HEK293 (cell line): Measurements from ENCODE around the gene TRIM13.

Source experiments
- CTCF ChIA-PET: fragments of 350-600 bp; formaldehyde crosslinking; extraction: SDS; loops from one replicate; lab custom pipeline; 2021; ENCODE audit warnings: antibody characterized with exemption; lab: Yijun Ruan, JAX
- POLR2A ChIA-PET: fragments of 300-600 bp; formaldehyde crosslinking; extraction: SDS; loops from one replicate; lab custom pipeline; 2020; ENCODE audit warnings: antibody characterized with exemption, inconsistent platforms; lab: Yijun Ruan, JAX
- H3K27ac ChIP-seq: fragments of 200-500 bp; sonication (Bioruptor generic); 2 replicates; pipeline ENCODE4 v1.5.1; 2014; ENCODE audit warnings: low read depth, low read length, control low read depth, inconsistent platforms; ENCODE audit errors: extremely low read depth
- H3K36me3 ChIP-seq, 2 experiments: fragments of 200-500 bp in 1 of 2; sonication (Bioruptor generic) in 1 of 2; 1 replicate in 1 of 2; 2 replicates in 1 of 2; pipeline ENCODE4 v1.5.1; 2014 to 2017; ENCODE audit warnings: inconsistent platforms in 2 of 2, low read length in 2 of 2; ENCODE audit not compliant: control insufficient read depth in 2 of 2, insufficient read depth in 1 of 2
- H3K4me1 ChIP-seq: fragments of 200-500 bp; sonication (Bioruptor generic); 2 replicates; pipeline ENCODE4 v1.5.1; 2014; ENCODE audit warnings: mild to moderate bottlenecking, low read length, inconsistent platforms; ENCODE audit not compliant: control insufficient read depth, insufficient read depth
- H3K4me3 ChIP-seq: 2 replicates; pipeline ENCODE4 v1.5.1; 2011; ENCODE audit warnings: low read depth, mild to moderate bottlenecking, control low read depth, low read length, moderate library complexity
- H3K9me3 ChIP-seq: fragments of 200-500 bp; sonication (Bioruptor generic); 2 replicates; pipeline ENCODE4 v1.5.1; 2014; ENCODE audit warnings: low read depth, low read length, inconsistent platforms; ENCODE audit not compliant: control insufficient read depth, insufficient read depth
- HOXA7 ChIP-seq: sonication (generic); formaldehyde crosslinking; IDR thresholded peaks from 2 replicates; pipeline ENCODE4 v1.8.1; 2022; ENCODE audit warnings: missing genetic modification reagents, borderline replicate concordance
- SCRT1 ChIP-seq: fragments of 450-650 bp; formaldehyde crosslinking; IDR thresholded peaks from 2 replicates; pipeline ENCODE4 v1.5.1; 2016; ENCODE audit warnings: missing biosample characterization, missing genetic modification characterization, borderline replicate concordance
- YY2 ChIP-seq: fragments of 450-650 bp; formaldehyde crosslinking; IDR thresholded peaks from 2 replicates; pipeline ENCODE4 v1.5.1; 2016; ENCODE audit warnings: missing biosample characterization, missing genetic modification characterization
- ZBTB1 ChIP-seq: fragments of 450-650 bp; formaldehyde crosslinking; IDR thresholded peaks from 2 replicates; pipeline ENCODE4 v1.5.1; 2016; ENCODE audit warnings: missing biosample characterization, missing genetic modification characterization
- ZBTB48 ChIP-seq: fragments of 450-650 bp; formaldehyde crosslinking; IDR thresholded peaks from 2 replicates; pipeline ENCODE4 v1.5.1; 2016; ENCODE audit warnings: missing biosample characterization, missing genetic modification characterization
- ZFP41 ChIP-seq: fragments of 450-650 bp; formaldehyde crosslinking; IDR thresholded peaks from 2 replicates; pipeline ENCODE4 v1.5.1; 2016; ENCODE audit warnings: missing biosample characterization, missing genetic modification characterization, borderline replicate concordance
- ZNF16 ChIP-seq: fragments of 450-650 bp; formaldehyde crosslinking; IDR thresholded peaks from 2 replicates; pipeline ENCODE4 v1.5.1; 2016; ENCODE audit warnings: low read depth, missing biosample characterization, missing genetic modification characterization
- ZNF2 ChIP-seq: fragments of 450-650 bp; formaldehyde crosslinking; IDR thresholded peaks from 2 replicates; pipeline ENCODE4 v1.5.1; 2016; ENCODE audit warnings: missing biosample characterization, missing genetic modification characterization
- ZNF274 ChIP-seq, 2 experiments: fragments of 200-500 bp in 1 of 2; fragments of 450-650 bp in 1 of 2; sonication (Bioruptor generic) in 1 of 2; formaldehyde crosslinking in 1 of 2; IDR thresholded peaks; 2 replicates each; pipeline versions ENCODE4 v1.5.1 to v1.6.1; 2014 to 2016; ENCODE audit warnings: borderline replicate concordance in 1 of 2, inconsistent platforms in 1 of 2, low read length in 1 of 2, missing biosample characterization in 1 of 2, missing genetic modification characterization in 1 of 2
- ZNF37A ChIP-seq: fragments of 450-650 bp; IDR thresholded peaks from 2 replicates; pipeline ENCODE4 v1.5.1; 2018; ENCODE audit warnings: missing biosample characterization, missing genetic modification characterization
- ZNF48 ChIP-seq: fragments of 450-650 bp; formaldehyde crosslinking; IDR thresholded peaks from 2 replicates; pipeline ENCODE4 v1.5.1; 2016; ENCODE audit warnings: missing biosample characterization, missing genetic modification characterization
- ZNF510 ChIP-seq: fragments of 450-650 bp; formaldehyde crosslinking; IDR thresholded peaks from 2 replicates; pipeline ENCODE4 v1.5.1; 2018; ENCODE audit warnings: mild to moderate bottlenecking, missing genetic modification characterization, missing biosample characterization; ENCODE audit not compliant: insufficient replicate concordance
- ZNF555 ChIP-seq: fragments of 450-650 bp; formaldehyde crosslinking; conservative IDR thresholded peaks from 2 replicates; pipeline ENCODE4 v1.5.1; 2017; ENCODE audit warnings: missing biosample characterization, mild to moderate bottlenecking, missing genetic modification characterization, inconsistent platforms
- ZNF670 ChIP-seq: fragments of 450-650 bp; formaldehyde crosslinking; IDR thresholded peaks from 2 replicates; pipeline ENCODE4 v1.5.1; 2016; ENCODE audit warnings: missing biosample characterization, missing genetic modification characterization, low read depth
- TF ChIP-seq, protein P1 (sequence below): fragments of 450-650 bp; IDR thresholded peaks from 2 replicates; pipeline ENCODE4 v1.5.1; 2018; ENCODE audit warnings: missing biosample characterization, missing genetic modification characterization
- TF ChIP-seq, protein P2 (sequence below): fragments of 450-650 bp; formaldehyde crosslinking; IDR thresholded peaks from 2 replicates; pipeline ENCODE4 v1.5.1; 2016; ENCODE audit warnings: missing biosample characterization, missing genetic modification characterization
- TF ChIP-seq, protein P3 (sequence below): fragments of 450-650 bp; formaldehyde crosslinking; IDR thresholded peaks from 2 replicates; pipeline ENCODE4; 2016; ENCODE audit warnings: missing biosample characterization, missing genetic modification characterization
- TF ChIP-seq, protein P4 (sequence below): fragments of 450-650 bp; formaldehyde crosslinking; IDR thresholded peaks from 2 replicates; pipeline ENCODE4 v1.5.1; 2016; ENCODE audit warnings: missing biosample characterization, missing genetic modification characterization, borderline replicate concordance
- TF ChIP-seq, protein P5 (sequence below): IDR thresholded peaks from 2 replicates; pipeline ENCODE4 v1.6.1; 2011; ENCODE audit warnings: mild to moderate bottlenecking, low read depth, low read length, borderline replicate concordance

The TRIM13 gene

DNA sequence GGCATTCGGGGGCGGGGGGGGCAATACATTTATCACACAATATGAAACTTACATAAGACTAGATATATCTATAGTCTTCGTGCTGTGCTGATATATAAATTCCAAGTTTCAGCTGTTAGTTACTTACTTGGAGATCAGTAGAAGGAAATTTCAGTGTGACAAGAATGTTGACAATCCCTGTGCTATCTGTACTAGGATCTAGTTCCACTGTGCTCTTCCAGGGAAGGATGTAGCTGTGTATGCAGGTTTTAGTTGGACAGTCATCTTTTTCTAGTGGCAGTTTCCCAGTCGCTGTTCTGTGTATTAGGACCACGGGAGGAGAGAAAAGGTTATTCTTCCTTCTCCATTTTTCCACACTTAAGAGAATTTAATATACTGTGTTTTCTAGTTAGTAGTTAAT lies 3.2 kb upstream of the TRIM13 start:
- Histone ChIP-seq H3K4me3 (no peak overlapping the region), H3K9me3 (no peaks in the 10 kb centered on the region), H3K27ac (no peak overlapping the region), H3K4me1 (0 out of 2 replicates have a peak, but pooled peaks cover 3% of the 10 kb centered on the region), H3K36me3 (peaks cover 2 to 11% of the 10 kb centered on the region in 2 experiments; a peak in 2 of 3 replicates)
- ChIA-PET CTCF (interaction anchor here (1.2 kb wide), 1 partner anchor 17 kb away, joined by 4 read pairs; no protein-coding TSS in a partner anchor), POLR2A (no interaction called here)
- TF ChIP-seq ZNF37A (tag by site-specific recombination) (no peak), ZBTB48 (tag by site-specific recombination) (no peak), ZNF670 (no peak), ZBTB1 (no peak), ZNF510 (tag by site-specific recombination) (no peak), ZFP41 (tag by site-specific recombination) (no peak), ZNF16 (tag by site-specific recombination) (no peak), SCRT1 (tag by site-specific recombination) (no peak), ZNF274 (IDR thresholded peaks at IDR 0.05; ENCODE audit: low read length) (no peak), ZNF274 (tag by site-specific recombination; IDR thresholded peaks at IDR 0.05; ENCODE audit: borderline replicate concordance) (no peak), YY2 (tag by site-specific recombination) (no peak), ZNF2 (tag by site-specific recombination) (no peak), ZNF555 (tag by site-specific recombination) (no peak), HOXA7 (CRISPR knock-in tag) (no peak), ZNF48 (no peak)
- TF ChIP-seq, protein P1, sequence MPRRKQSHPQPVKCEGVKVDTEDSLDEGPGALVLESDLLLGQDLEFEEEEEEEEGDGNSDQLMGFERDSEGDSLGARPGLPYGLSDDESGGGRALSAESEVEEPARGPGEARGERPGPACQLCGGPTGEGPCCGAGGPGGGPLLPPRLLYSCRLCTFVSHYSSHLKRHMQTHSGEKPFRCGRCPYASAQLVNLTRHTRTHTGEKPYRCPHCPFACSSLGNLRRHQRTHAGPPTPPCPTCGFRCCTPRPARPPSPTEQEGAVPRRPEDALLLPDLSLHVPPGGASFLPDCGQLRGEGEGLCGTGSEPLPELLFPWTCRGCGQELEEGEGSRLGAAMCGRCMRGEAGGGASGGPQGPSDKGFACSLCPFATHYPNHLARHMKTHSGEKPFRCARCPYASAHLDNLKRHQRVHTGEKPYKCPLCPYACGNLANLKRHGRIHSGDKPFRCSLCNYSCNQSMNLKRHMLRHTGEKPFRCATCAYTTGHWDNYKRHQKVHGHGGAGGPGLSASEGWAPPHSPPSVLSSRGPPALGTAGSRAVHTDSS = no peak
- TF ChIP-seq, protein P2, sequence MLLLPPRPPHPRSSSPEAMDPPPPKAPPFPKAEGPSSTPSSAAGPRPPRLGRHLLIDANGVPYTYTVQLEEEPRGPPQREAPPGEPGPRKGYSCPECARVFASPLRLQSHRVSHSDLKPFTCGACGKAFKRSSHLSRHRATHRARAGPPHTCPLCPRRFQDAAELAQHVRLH (tag by site-specific recombination) = no peak
- TF ChIP-seq, protein P3, sequence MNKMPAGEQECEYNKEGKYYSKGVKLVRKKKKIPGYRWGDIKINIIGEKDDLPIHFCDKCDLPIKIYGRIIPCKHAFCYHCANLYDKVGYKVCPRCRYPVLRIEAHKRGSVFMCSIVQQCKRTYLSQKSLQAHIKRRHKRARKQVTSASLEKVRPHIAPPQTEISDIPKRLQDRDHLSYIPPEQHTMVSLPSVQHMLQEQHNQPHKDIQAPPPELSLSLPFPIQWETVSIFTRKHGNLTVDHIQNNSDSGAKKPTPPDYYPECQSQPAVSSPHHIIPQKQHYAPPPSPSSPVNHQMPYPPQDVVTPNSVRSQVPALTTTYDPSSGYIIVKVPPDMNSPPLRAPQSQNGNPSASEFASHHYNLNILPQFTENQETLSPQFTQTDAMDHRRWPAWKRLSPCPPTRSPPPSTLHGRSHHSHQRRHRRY (tag by site-specific recombination) = no peak
- TF ChIP-seq, protein P4, sequence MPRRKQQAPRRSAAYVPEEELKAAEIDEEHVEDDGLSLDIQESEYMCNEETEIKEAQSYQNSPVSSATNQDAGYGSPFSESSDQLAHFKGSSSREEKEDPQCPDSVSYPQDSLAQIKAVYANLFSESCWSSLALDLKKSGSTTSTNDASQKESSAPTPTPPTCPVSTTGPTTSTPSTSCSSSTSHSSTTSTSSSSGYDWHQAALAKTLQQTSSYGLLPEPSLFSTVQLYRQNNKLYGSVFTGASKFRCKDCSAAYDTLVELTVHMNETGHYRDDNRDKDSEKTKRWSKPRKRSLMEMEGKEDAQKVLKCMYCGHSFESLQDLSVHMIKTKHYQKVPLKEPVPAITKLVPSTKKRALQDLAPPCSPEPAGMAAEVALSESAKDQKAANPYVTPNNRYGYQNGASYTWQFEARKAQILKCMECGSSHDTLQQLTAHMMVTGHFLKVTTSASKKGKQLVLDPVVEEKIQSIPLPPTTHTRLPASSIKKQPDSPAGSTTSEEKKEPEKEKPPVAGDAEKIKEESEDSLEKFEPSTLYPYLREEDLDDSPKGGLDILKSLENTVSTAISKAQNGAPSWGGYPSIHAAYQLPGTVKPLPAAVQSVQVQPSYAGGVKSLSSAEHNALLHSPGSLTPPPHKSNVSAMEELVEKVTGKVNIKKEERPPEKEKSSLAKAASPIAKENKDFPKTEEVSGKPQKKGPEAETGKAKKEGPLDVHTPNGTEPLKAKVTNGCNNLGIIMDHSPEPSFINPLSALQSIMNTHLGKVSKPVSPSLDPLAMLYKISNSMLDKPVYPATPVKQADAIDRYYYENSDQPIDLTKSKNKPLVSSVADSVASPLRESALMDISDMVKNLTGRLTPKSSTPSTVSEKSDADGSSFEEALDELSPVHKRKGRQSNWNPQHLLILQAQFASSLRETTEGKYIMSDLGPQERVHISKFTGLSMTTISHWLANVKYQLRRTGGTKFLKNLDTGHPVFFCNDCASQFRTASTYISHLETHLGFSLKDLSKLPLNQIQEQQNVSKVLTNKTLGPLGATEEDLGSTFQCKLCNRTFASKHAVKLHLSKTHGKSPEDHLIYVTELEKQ (tag by site-specific recombination) = no peak
- TF ChIP-seq, protein P5, sequence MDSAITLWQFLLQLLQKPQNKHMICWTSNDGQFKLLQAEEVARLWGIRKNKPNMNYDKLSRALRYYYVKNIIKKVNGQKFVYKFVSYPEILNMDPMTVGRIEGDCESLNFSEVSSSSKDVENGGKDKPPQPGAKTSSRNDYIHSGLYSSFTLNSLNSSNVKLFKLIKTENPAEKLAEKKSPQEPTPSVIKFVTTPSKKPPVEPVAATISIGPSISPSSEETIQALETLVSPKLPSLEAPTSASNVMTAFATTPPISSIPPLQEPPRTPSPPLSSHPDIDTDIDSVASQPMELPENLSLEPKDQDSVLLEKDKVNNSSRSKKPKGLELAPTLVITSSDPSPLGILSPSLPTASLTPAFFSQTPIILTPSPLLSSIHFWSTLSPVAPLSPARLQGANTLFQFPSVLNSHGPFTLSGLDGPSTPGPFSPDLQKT = no peak
